H9 (cell line): ENCODE results near the gene GOLPH3L. TPM values are rescaled to one million over a fixed set of nuclear protein-coding genes. Genes with fewer than 3 reads are reported as not detected.
A peak's percentile ranks its signal among the peaks of the same experiment; 100 is the strongest.

Experiments used
- DNase-seq: peaks from one replicate; pipeline ENCODE4 v3.0.0-alpha.2; 2017
- H2AFZ ChIP-seq: one replicate; pipeline ENCODE4 v1.6.1; 2013; ENCODE audit warnings: mild to moderate bottlenecking, low read length, control low read depth, moderate library complexity
- H2AK5ac ChIP-seq: 2 replicates; pipeline ENCODE4 v1.6.1; 2013; ENCODE audit warnings: low read length, control low read depth, mixed read lengths; ENCODE audit not compliant: insufficient read length
- H2BK120ac ChIP-seq: one replicate; pipeline ENCODE4 v1.6.1; 2013; ENCODE audit warnings: low read depth, mild to moderate bottlenecking, low read length, control low read depth, inconsistent platforms; ENCODE audit not compliant: poor library complexity, severe bottlenecking
- H2BK12ac ChIP-seq: 2 replicates; pipeline ENCODE4 v1.6.1; 2013; ENCODE audit warnings: low read length, control low read depth, mixed read lengths, low read depth; ENCODE audit not compliant: insufficient read length
- H2BK15ac ChIP-seq: 2 replicates; pipeline ENCODE4 v1.6.1; 2013; ENCODE audit warnings: low read depth, low read length, control low read depth
- H2BK20ac ChIP-seq: one replicate; pipeline ENCODE4 v1.6.1; 2013; ENCODE audit warnings: low read depth, mild to moderate bottlenecking, low read length, control low read depth, inconsistent platforms; ENCODE audit not compliant: poor library complexity, severe bottlenecking
- H2BK5ac ChIP-seq: 2 replicates; pipeline ENCODE4 v1.6.1; 2013; ENCODE audit warnings: low read length, control low read depth, mixed read lengths; ENCODE audit not compliant: insufficient read length
- H3K14ac ChIP-seq: 2 replicates; pipeline ENCODE4 v1.6.1; 2013; ENCODE audit warnings: low read length, control low read depth; ENCODE audit not compliant: insufficient read depth
- H3K18ac ChIP-seq: 2 replicates; pipeline ENCODE4 v1.6.1; 2013; ENCODE audit warnings: low read depth, mild to moderate bottlenecking, mixed read lengths, low read length, control low read depth; ENCODE audit not compliant: insufficient read length
- H3K23ac ChIP-seq: 2 replicates; pipeline ENCODE4 v1.6.1; 2013; ENCODE audit warnings: low read length, control low read depth, mixed read lengths, low read depth; ENCODE audit not compliant: insufficient read length
- H3K23me2 ChIP-seq: 2 replicates; pipeline ENCODE4 v1.6.1; 2013; ENCODE audit warnings: low read depth, mild to moderate bottlenecking, mixed read lengths, low read length, control low read depth; ENCODE audit not compliant: insufficient read length, poor library complexity, severe bottlenecking
- H3K27ac ChIP-seq: 2 replicates; pipeline ENCODE4 v1.5.1; 2013; ENCODE audit warnings: low read length, control low read depth, mixed read lengths, low read depth; ENCODE audit not compliant: insufficient read length
- H3K27me3 ChIP-seq: 2 replicates; pipeline ENCODE4 v1.6.1; 2013; ENCODE audit warnings: low read length, control low read depth, inconsistent platforms; ENCODE audit not compliant: insufficient read depth
- H3K4ac ChIP-seq: 2 replicates; pipeline ENCODE4 v1.6.1; 2013; ENCODE audit warnings: low read depth, mild to moderate bottlenecking, control low read depth, inconsistent platforms, low read length, moderate library complexity
- H3K4me1 ChIP-seq: 2 replicates; pipeline ENCODE4 v1.6.1; 2013; ENCODE audit warnings: low read length, control low read depth, inconsistent platforms; ENCODE audit not compliant: insufficient read depth
- H3K4me2 ChIP-seq: 2 replicates; pipeline ENCODE4 v1.6.1; 2013; ENCODE audit warnings: low read length, control low read depth, mixed read lengths; ENCODE audit not compliant: insufficient read length, insufficient read depth
- H3K56ac ChIP-seq: 2 replicates; pipeline ENCODE4 v1.6.1; 2013; ENCODE audit warnings: low read depth, mild to moderate bottlenecking, mixed read lengths, low read length, control low read depth; ENCODE audit not compliant: insufficient read length
- H3K79me1 ChIP-seq: 2 replicates; pipeline ENCODE4 v1.6.1; 2013; ENCODE audit warnings: low read depth, mild to moderate bottlenecking, moderate library complexity, low read length, control low read depth, inconsistent platforms; ENCODE audit not compliant: insufficient read depth, poor library complexity, severe bottlenecking
- H3K79me2 ChIP-seq: 2 replicates; pipeline ENCODE4 v1.6.1; 2013; ENCODE audit warnings: low read length, control low read depth, inconsistent platforms; ENCODE audit not compliant: insufficient read depth
- H3K9ac ChIP-seq: 2 replicates; pipeline ENCODE4 v1.6.1; 2013; ENCODE audit warnings: low read length, control low read depth, mixed read lengths; ENCODE audit not compliant: insufficient read length; ENCODE audit errors: extremely low read depth
- H3K9me3 ChIP-seq: one replicate; pipeline ENCODE4 v1.6.1; 2013; ENCODE audit warnings: low read depth, low read length, inconsistent platforms; ENCODE audit not compliant: control insufficient read depth
- H3T11ph ChIP-seq: one replicate; pipeline ENCODE4 v1.6.1; 2013; ENCODE audit warnings: mild to moderate bottlenecking, low read length, control low read depth, inconsistent platforms
- H4K20me1 ChIP-seq: one replicate; pipeline ENCODE4 v1.6.1; 2013; ENCODE audit not compliant: control insufficient read depth, insufficient read length, insufficient read depth
- H4K5ac ChIP-seq: 2 replicates; pipeline ENCODE4 v1.6.1; 2013; ENCODE audit warnings: low read depth, mild to moderate bottlenecking, mixed read lengths, low read length, control low read depth; ENCODE audit not compliant: insufficient read length
- H4K8ac ChIP-seq: replicated peaks from 2 replicates; pipeline ENCODE4 v1.6.1; 2013; ENCODE audit warnings: low read length, control low read depth, mixed read lengths, low read depth; ENCODE audit not compliant: insufficient read length
- H4K91ac ChIP-seq: 2 replicates; pipeline ENCODE4 v1.6.1; 2013; ENCODE audit warnings: low read depth, mild to moderate bottlenecking, moderate library complexity, mixed read lengths, low read length, control low read depth; ENCODE audit not compliant: insufficient read length
- H3K27ac Mint-ChIP-seq, 3 experiments: 2 replicates in 2 of 3; 3 replicates in 1 of 3; pipeline ENCODE4 v1.8.0; 2020 to 2021; ENCODE audit warnings: mixed read lengths in 3 of 3, mild to moderate bottlenecking in 1 of 3, moderate library complexity in 1 of 3
- H3K27me3 Mint-ChIP-seq: 2 replicates; pipeline ENCODE4 v1.8.0; 2021; ENCODE audit warnings: low read depth, mild to moderate bottlenecking, moderate library complexity, mixed read lengths
- H3K36me3 Mint-ChIP-seq, 3 experiments: 2 replicates in 2 of 3; 3 replicates in 1 of 3; pipeline ENCODE4 v1.8.0; 2020 to 2021; ENCODE audit warnings: low read depth in 3 of 3, mixed read lengths in 3 of 3; ENCODE audit not compliant: insufficient read depth in 1 of 3
- H3K4me1 Mint-ChIP-seq, 2 experiments: 2 replicates each; pipeline ENCODE4 v1.8.0; 2020; ENCODE audit warnings: mixed read lengths in 2 of 2
- H3K4me3 Mint-ChIP-seq, 2 experiments: 2 replicates in 1 of 2; 3 replicates in 1 of 2; pipeline ENCODE4 v1.8.0; 2020 to 2021; ENCODE audit warnings: mild to moderate bottlenecking in 2 of 2, mixed read lengths in 2 of 2, moderate library complexity in 1 of 2
- H3K9me3 Mint-ChIP-seq, 2 experiments: 2 replicates in 1 of 2; 3 replicates in 1 of 2; pipeline ENCODE4 v1.8.0; 2020; ENCODE audit warnings: mild to moderate bottlenecking in 2 of 2, mixed read lengths in 2 of 2, moderate library complexity in 1 of 2
- CTCF ChIP-seq: fragments of 200-600 bp; sonication (generic); conservative IDR thresholded peaks from 3 replicates; pipeline ENCODE4 v1.8.0; 2021; ENCODE audit warnings: antibody characterized with exemption, mild to moderate bottlenecking
- WGBS: extraction: QIAGEN DNeasy Blood & Tissue Kit; methylation state at CpG from one replicate; pipeline ENCODE4 v1.1.7; 2013; ENCODE audit warnings: missing lambda C conversion rate, low lambda C conversion rate, mixed read lengths; ENCODE audit not compliant: insufficient read length; ENCODE audit errors: extremely low coverage; 5-methylcytosine and 5-hydroxymethylcytosine counted together
- total RNA-seq: library from RNA; stranded (reverse); gene quantifications from 2 replicates; pipeline ENCODE4 v1.2.1, GENCODE V29; 2021

Gene GOLPH3L
- total RNA-seq, 1 experiment from 2014 or later: 30.5 TPM

DNA sequence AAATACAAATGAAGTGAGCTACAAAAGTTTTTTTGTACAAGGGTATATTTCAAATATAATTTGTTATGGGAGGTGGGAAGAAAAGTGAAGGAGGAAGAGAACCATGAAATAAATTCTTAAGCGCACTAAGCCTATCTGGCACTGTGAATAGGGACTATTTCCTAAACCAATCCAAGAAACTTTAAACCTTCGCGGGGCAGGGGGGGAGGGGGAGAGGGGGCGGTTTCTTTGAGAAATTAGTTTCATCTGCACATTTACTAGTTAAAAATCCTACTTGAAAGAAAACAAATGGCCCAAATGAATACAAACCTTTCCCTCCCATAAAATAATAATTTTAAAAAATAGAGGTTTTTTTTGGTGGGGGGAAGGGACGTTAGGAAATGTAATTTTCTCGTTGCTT, 364 bp downstream of the GOLPH3L start:
- H2BK20ac ChIP-seq: no peak overlapping the region
- H3K27me3 Mint-ChIP-seq: no peaks in the 10 kb centered on the region
- H3K27ac Mint-ChIP-seq: peak overlapping the region; percentile 98 to 99 (median 99); a peak in 6 of 7 replicates
- no peak overlapping the region for H3K14ac ChIP-seq
- H2BK120ac ChIP-seq: no peak overlapping the region
- H2BK12ac ChIP-seq: no peak overlapping the region
- H2BK5ac ChIP-seq: no peak overlapping the region
- H3K56ac ChIP-seq: no peak overlapping the region
- H3K18ac ChIP-seq: peak overlapping the region; percentile 73
- H3K9ac ChIP-seq: peak overlapping the region; percentile 84
- H3K23me2 ChIP-seq: peaks cover 4% of the 10 kb centered on the region
- H3K79me1 ChIP-seq: no peaks in the 10 kb centered on the region
- H4K20me1 ChIP-seq: no peaks in the 10 kb centered on the region
- H2BK15ac ChIP-seq: no peak overlapping the region
- no peaks in the 10 kb centered on the region for H3K4me1 ChIP-seq
- H2AFZ ChIP-seq: no peak overlapping the region
- peaks cover 12 to 35% (median 30%) of the 10 kb centered on the region in 3 experiments; a peak in 6 of 7 replicates for H3K36me3 Mint-ChIP-seq
- DNase-seq: no peak
- H3K4me2 ChIP-seq: peak overlapping the region; percentile 35
- no peak overlapping the region for H4K91ac ChIP-seq
- no peaks in the 10 kb centered on the region for H3K9me3 Mint-ChIP-seq
- H3K4me1 Mint-ChIP-seq: peaks cover 11% of the 10 kb centered on the region in 2 experiments
- H3K27ac ChIP-seq: no peak overlapping the region
- peak overlapping the region; percentile 95 to 98 for H3K4me3 Mint-ChIP-seq
- no peak overlapping the region for H3K4ac ChIP-seq
- H3K27me3 ChIP-seq: no peaks in the 10 kb centered on the region
- H4K8ac ChIP-seq: no peak overlapping the region
- H3K79me2 ChIP-seq: peaks cover 2% of the 10 kb centered on the region; the same call in 1 of the 2 replicates
- H3K9me3 ChIP-seq: no peaks in the 10 kb centered on the region
- H3T11ph ChIP-seq: no peak overlapping the region
- no peak overlapping the region for H2AK5ac ChIP-seq
- no peak overlapping the region for H4K5ac ChIP-seq
- H3K23ac ChIP-seq: no peak overlapping the region
- no peak for TF ChIP-seq CTCF
- WGBS: no CpG with 5 or more reads among the region's 6 CpGs
